HepG2 (cell line): ENCODE data around the gene SEMA4C. TPM values are rescaled to one million over a fixed set of nuclear protein-coding genes. Genes with fewer than 3 reads are reported as not detected.

Experiments
- ATAC-seq: fragments of 200-7000 bp; cut with Tn5 transposase; 3 replicates; pipeline ENCODE4 v1.9.1; 2020; ENCODE audit warnings: mild to moderate bottlenecking, moderate library complexity
- BruUV-seq: library from RNA; stranded (reverse); fragments of 400-500 nt; replicated peaks from 2 replicates; lab custom pipeline; 2021; lab: Mats Ljungman, UMichigan
- CTCF ChIA-PET: fragments of 300-600 bp; formaldehyde crosslinking; extraction: SDS; loops from one replicate; lab custom pipeline; 2021; ENCODE audit warnings: low total read pairs, inconsistent platforms, low intra/inter-chr PET ratio; lab: Yijun Ruan, JAX
- POLR2A ChIA-PET: fragments of 350-600 bp; sonication (Branson Sonifier 250); formaldehyde crosslinking; loops from one replicate; lab custom pipeline; 2020; ENCODE audit warnings: antibody characterized with exemption, inconsistent platforms; lab: Yijun Ruan, JAX
- DNase-seq: peaks from one replicate; pipeline ENCODE4 v3.0.0-alpha.2; 2015; ENCODE audit warnings: low spot score
- FAIRE-seq: peaks from 3 replicates; lab custom pipeline; 2011; peaks lifted over from hg19 to GRCh38; lab: Jason Lieb, UNC
- H2AFZ ChIP-seq: one replicate; pipeline ENCODE4 v1.6.1; 2011; ENCODE audit warnings: low read length, inconsistent platforms
- H3K27ac ChIP-seq: fragments of 300-600 bp; 3 replicates; pipeline ENCODE4 v1.8.0; 2011; ENCODE audit warnings: mixed run types, mild to moderate bottlenecking, mixed read lengths, low read length, inconsistent platforms; ENCODE audit not compliant: insufficient read depth; ENCODE audit errors: extremely low read length
- H3K27me3 ChIP-seq, 2 experiments: fragments of 200-600 bp in 1 of 2; 2 replicates in 1 of 2; 3 replicates in 1 of 2; pipeline versions ENCODE4 v1.6.0 to v1.8.0; 2011; ENCODE audit warnings: low read length in 2 of 2, mild to moderate bottlenecking in 2 of 2, moderate library complexity in 2 of 2, inconsistent platforms in 1 of 2; ENCODE audit not compliant: insufficient read depth in 2 of 2, control insufficient read depth in 1 of 2
- H3K36me3 ChIP-seq, 2 experiments: fragments of 200-600 bp in 1 of 2; replicated peaks in 1 of 2; 2 replicates in 1 of 2; 3 replicates in 1 of 2; pipeline versions ENCODE4 v1.5.1 to v1.8.0; 2011; ENCODE audit warnings: low read length in 2 of 2, inconsistent platforms in 1 of 2; ENCODE audit not compliant: insufficient read depth in 2 of 2, control insufficient read depth in 1 of 2
- H3K4me1 ChIP-seq: 2 replicates; pipeline ENCODE4 v1.5.1; 2012; ENCODE audit warnings: low read length, inconsistent platforms; ENCODE audit not compliant: insufficient read depth
- H3K4me2 ChIP-seq: 2 replicates; pipeline ENCODE4 v1.6.0; 2011; ENCODE audit warnings: low read depth, low read length, inconsistent platforms
- H3K4me3 ChIP-seq, 3 experiments: fragments of 200-600 bp in 1 of 3; sonication (generic), shearing (Covaris generic) in 1 of 3; replicated peaks in 1 of 3; 2 replicates each; pipeline ENCODE4 v1.5.1; 2011 to 2016; ENCODE audit warnings: low read length in 3 of 3, inconsistent platforms in 2 of 3, low read depth in 2 of 3, mild to moderate bottlenecking in 2 of 3, control low read depth in 1 of 3, mixed read lengths in 1 of 3; ENCODE audit not compliant: insufficient read depth in 1 of 3
- H3K79me2 ChIP-seq: one replicate; pipeline ENCODE4 v1.6.1; 2011; ENCODE audit warnings: low read length, inconsistent platforms; ENCODE audit not compliant: insufficient read depth
- H3K9ac ChIP-seq: 2 replicates; pipeline ENCODE4 v1.6.0; 2011; ENCODE audit warnings: mild to moderate bottlenecking, low read depth, low read length, inconsistent platforms; ENCODE audit not compliant: insufficient read depth
- H3K9me3 ChIP-seq: 2 replicates; pipeline ENCODE4 v1.5.1; 2012; ENCODE audit warnings: mild to moderate bottlenecking, low read length
- H4K20me1 ChIP-seq: 2 replicates; pipeline ENCODE4 v1.6.0; 2011; ENCODE audit warnings: inconsistent platforms, mild to moderate bottlenecking, low read length, moderate library complexity; ENCODE audit not compliant: insufficient read depth
- AGO2 ChIP-seq: fragments of 200-400 bp; formaldehyde crosslinking; optimal IDR thresholded peaks from 2 replicates; pipeline ENCODE3; 2017; ENCODE audit warnings: mild to moderate bottlenecking, low read depth, low read length, moderate library complexity
- DNMT1 ChIP-seq: sonication (generic); formaldehyde crosslinking; IDR thresholded peaks from 2 replicates; pipeline ENCODE4 v1.5.1; 2020; ENCODE audit warnings: mild to moderate bottlenecking, missing genetic modification reagents
- KDM5B ChIP-seq: sonication (generic); formaldehyde crosslinking; IDR thresholded peaks from 2 replicates; pipeline ENCODE4 v1.4.0; 2020; ENCODE audit warnings: missing genetic modification reagents, mild to moderate bottlenecking, borderline replicate concordance
- MEIS2 ChIP-seq: sonication (generic); formaldehyde crosslinking; IDR thresholded peaks from 2 replicates; pipeline ENCODE4 v1.9.0; 2021; ENCODE audit warnings: mild to moderate bottlenecking, missing genetic modification reagents
- MTF2 ChIP-seq: sonication (generic); formaldehyde crosslinking; IDR thresholded peaks from 2 replicates; pipeline ENCODE4 v1.5.0; 2020; ENCODE audit warnings: missing genetic modification reagents, borderline replicate concordance
- NCOA1 ChIP-seq: sonication (generic); formaldehyde crosslinking; IDR thresholded peaks from 2 replicates; pipeline ENCODE4 v1.9.0; 2021; ENCODE audit warnings: missing genetic modification reagents
- PBX2 ChIP-seq: IDR thresholded peaks from 2 replicates; pipeline ENCODE4 v1.6.1; 2016; ENCODE audit warnings: control low read depth
- POLR2A ChIP-seq, 2 experiments: IDR thresholded peaks; 2 replicates each; pipeline ENCODE4 v1.6.1; 2011; ENCODE audit warnings: low read depth in 2 of 2, low read length in 2 of 2, mild to moderate bottlenecking in 1 of 2, moderate library complexity in 1 of 2; ENCODE audit not compliant: insufficient read depth in 1 of 2
- POLR2G ChIP-seq: fragments of 200-400 bp; formaldehyde crosslinking; IDR thresholded peaks from 2 replicates; pipeline ENCODE4 v1.6.1; 2018; ENCODE audit warnings: mild to moderate bottlenecking, low read depth, low read length, moderate library complexity
- PPARG ChIP-seq: conservative IDR thresholded peaks from 2 replicates; pipeline ENCODE4 v1.6.1; 2016; ENCODE audit warnings: missing biosample characterization, missing genetic modification reagents
- RBM22 ChIP-seq: fragments of 200-400 bp; formaldehyde crosslinking; optimal IDR thresholded peaks from 2 replicates; pipeline ENCODE3; 2017; ENCODE audit warnings: mild to moderate bottlenecking, low read length, moderate library complexity
- SIX1 ChIP-seq: sonication (generic); formaldehyde crosslinking; IDR thresholded peaks from 2 replicates; pipeline ENCODE4 v1.4.0; 2020; ENCODE audit warnings: missing genetic modification reagents, borderline replicate concordance
- SP5 ChIP-seq: IDR thresholded peaks from 2 replicates; pipeline ENCODE4 v1.6.1; 2016; ENCODE audit warnings: low read depth, borderline replicate concordance
- ZBTB38 ChIP-seq: sonication (generic); formaldehyde crosslinking; IDR thresholded peaks from 2 replicates; pipeline ENCODE4 v1.5.1; 2020; ENCODE audit warnings: mild to moderate bottlenecking, missing genetic modification reagents
- ZNF644 ChIP-seq: IDR thresholded peaks from 2 replicates; pipeline ENCODE4 v1.6.1; 2016; ENCODE audit warnings: low read depth
- WGBS: methylation state at CpG from one replicate; pipeline ENCODE4 v1.1.6; 2017; ENCODE audit warnings: low lambda C conversion rate; 5-methylcytosine and 5-hydroxymethylcytosine counted together
- in situ Hi-C: cut with HindIII; loops from 2 replicates; pipeline ENCODE4 v1.10.0; 2017; ENCODE audit warnings: low pct_unique_long_range_greater_than_20kb; ENCODE audit not compliant: extremely low pct_ligation_motif_present
- intact Hi-C: fragments of 100-400 bp; cut with micrococcal nuclease; formaldehyde crosslinking; loops from one replicate; pipeline ENCODE4 v1.10.0; 2022; ENCODE audit not compliant: unreplicated experiment
- polyA plus RNA-seq, 8 experiments: library from polyadenylated mRNA; depleted of rRNA in 3 of 8; stranded (reverse) in 7 of 8; unstranded in 1 of 8; fragments of >200 nt; fragmentation: Illumina TruSeq in 4 of 8; extraction: Trizol in 4 of 8; gene quantifications; 2 replicates each; pipeline versions ENCODE4 v1.2.1 to v1.2.3, GENCODE V29; 2011 to 2016; ENCODE audit warnings: low read depth in 4 of 8, missing spikeins in 1 of 8, mixed read lengths in 1 of 8; ENCODE audit not compliant: insufficient read depth in 1 of 8
- total RNA-seq, 5 experiments: library from RNA; depleted of rRNA; stranded (reverse); fragments of >200 nt; fragmentation: Illumina TruSeq; extraction: Trizol; gene quantifications; 2 replicates each; pipeline ENCODE4 v1.2.3, GENCODE V29; 2016; ENCODE audit warnings: low read depth in 1 of 5

The SEMA4C gene
- total and polyA plus RNA-seq, 2 of the 13 experiments (the other 11 are each of a cell fraction or from before 2014, with no cell fraction given) = 25.9 to 46.6 TPM

- TF ChIP-seq PPARG (CRISPR knock-in tag) (no peak), NCOA1 (no peak)
These were observed 31.3 kb downstream of the SEMA4C start (continued) for GRCh38 chr2:96838345-96839292.

GRCh38 chr2:96837575-96837974 lies 32.3 kb downstream of the SEMA4C start:
- Histone ChIP-seq H3K4me1 (no peaks in the 10 kb centered on the region), H3K9me3 (no peaks in the 10 kb centered on the region), H3K27me3 (no peaks in the 10 kb centered on the region), H3K9ac (no peak overlapping the region), H3K4me3 (no peak overlapping the region), H3K27ac (no peak overlapping the region), H3K4me2 (no peak overlapping the region), H4K20me1 (peaks cover 1% of the 10 kb centered on the region; the same call in 1 of the 2 replicates), H3K79me2 (no peaks in the 10 kb centered on the region), H2AFZ (no peak overlapping the region), H3K36me3 (peaks cover 13 to 21% of the 10 kb centered on the region in 2 experiments)
- no peak for ATAC-seq
- intact Hi-C loops = no loop called here
- FAIRE-seq = peak; percentile 30
- in situ Hi-C loops = no loop called here
- BruUV-seq = no TSS peak
- ChIA-PET POLR2A (interaction anchor here (0.7 to 2.4 kb wide), 6 partner anchors 10 to 25 kb away, joined by 3 to 7 read pairs (median 3); partner anchors contain the start of gene CNNM3), CTCF (no interaction called here)
- WGBS = 97% methylated on average over 9 of the region's 9 CpGs
- peak; percentile 66 for TF ChIP-seq RBM22
- TF ChIP-seq ZBTB38 (CRISPR knock-in tag) = no peak
- TF ChIP-seq SP5 = no peak
- no peak for TF ChIP-seq ZNF644
- no peak for TF ChIP-seq MEIS2
- TF ChIP-seq POLR2A (IDR thresholded peaks at IDR 0.05; ENCODE audit: insufficient read depth in 1 of 2, low read depth in 2 of 2, low read length in 2 of 2) = peak in 1 of 2 experiments; percentile 22; a peak in 2 of 4 replicates
- peak; percentile 28; the same call in 1 of the 2 replicates for TF ChIP-seq KDM5B
- TF ChIP-seq SIX1 (CRISPR knock-in tag) = no peak
- no peak for TF ChIP-seq PBX2 (CRISPR knock-in tag)
- TF ChIP-seq MTF2 (CRISPR knock-in tag) = no peak
- no peak for TF ChIP-seq DNMT1
- peak; percentile 67 for TF ChIP-seq AGO2
- TF ChIP-seq POLR2G = peak; percentile 59
- no peak for DNase-seq
